Skin of body (tissue), 2 donors: ENCODE data around the gene CMSS1. TPM values are rescaled to one million over a fixed set of nuclear protein-coding genes. Genes with fewer than 3 reads are reported as not detected.

ENCODE experiments used
- DNase-seq: peaks from one replicate; lab custom pipeline; 2025; lab: John Stamatoyannopoulos, UW
- total RNA-seq: library from RNA; depleted of rRNA; stranded (reverse); fragments of >200 nt; gene quantifications from one replicate; pipeline ENCODE4 v1.2.3, GENCODE V29; 2014

Gene CMSS1
- total RNA-seq, 1 donor from 2014 or later: 12.9 TPM

GRCh38 chr3:100104817-100105413 is 287.3 kb downstream of the CMSS1 start:
- DNase-seq: no peak

GRCh38 chr3:100105501-100105900 is 287.8 kb downstream of the CMSS1 start:
- DNase-seq: no peak

GRCh38 chr3:100106094-100106493 is 288.4 kb downstream of the CMSS1 start:
- DNase-seq: no peak

- no peak for DNase-seq
Measured at GRCh38 chr3:100106531-100107141, 289.0 kb downstream of the CMSS1 start.

GRCh38 chr3:100107221-100107814 is 289.7 kb downstream of the CMSS1 start:
- DNase-seq: peak; percentile 14

GRCh38 chr3:100108464-100109079 is 290.9 kb downstream of the CMSS1 start:
- DNase-seq: no peak

GRCh38 chr3:100110162-100110561 is 292.5 kb downstream of the CMSS1 start:
- DNase-seq: no peak

- no peak for DNase-seq
Measured at GRCh38 chr3:100111728-100112127, 294.1 kb downstream of the CMSS1 start.

- DNase-seq: no peak
Measured at GRCh38 chr3:100113723-100114412, 296.2 kb downstream of the CMSS1 start.

GRCh38 chr3:100114413-100115030 is 296.9 kb downstream of the CMSS1 start, which contains the start of gene FILIP1L:
Gene FILIP1L, minus strand, starts transcription at chr3:100114501.
- no peak for DNase-seq

GRCh38 chr3:100117093-100117492 is 299.4 kb downstream of the CMSS1 start:
- peak; percentile 74 for DNase-seq

- DNase-seq: peak; percentile 27
Measured at GRCh38 chr3:100120012-100120411, 302.4 kb downstream of the CMSS1 start.

GRCh38 chr3:100120693-100121092 is 303.0 kb downstream of the CMSS1 start:
- no peak for DNase-seq

- DNase-seq: no peak
Measured at GRCh38 chr3:100122321-100122720, 304.7 kb downstream of the CMSS1 start.

GRCh38 chr3:100123112-100123511 is 305.4 kb downstream of the CMSS1 start:
- DNase-seq: no peak

GRCh38 chr3:100124201-100124761 is 306.6 kb downstream of the CMSS1 start:
- peak; percentile 45 for DNase-seq

- no peak for DNase-seq
Measured at GRCh38 chr3:100125161-100125938, 307.7 kb downstream of the CMSS1 start.

GRCh38 chr3:100127792-100128191 is 310.1 kb downstream of the CMSS1 start:
- DNase-seq: no peak

GRCh38 chr3:100128565-100128964 is 310.9 kb downstream of the CMSS1 start:
- no peak for DNase-seq

- DNase-seq: no peak
Measured at GRCh38 chr3:100129941-100130340, 312.3 kb downstream of the CMSS1 start.
